ENCODE measurements around the gene ABCA6. TPM values are rescaled to one million over a fixed set of nuclear protein-coding genes. Genes with fewer than 3 reads are reported as not detected.

The ABCA6 gene
- total RNA-seq, 1 experiment from 2014 or later, result 2.1 TPM

DNA sequence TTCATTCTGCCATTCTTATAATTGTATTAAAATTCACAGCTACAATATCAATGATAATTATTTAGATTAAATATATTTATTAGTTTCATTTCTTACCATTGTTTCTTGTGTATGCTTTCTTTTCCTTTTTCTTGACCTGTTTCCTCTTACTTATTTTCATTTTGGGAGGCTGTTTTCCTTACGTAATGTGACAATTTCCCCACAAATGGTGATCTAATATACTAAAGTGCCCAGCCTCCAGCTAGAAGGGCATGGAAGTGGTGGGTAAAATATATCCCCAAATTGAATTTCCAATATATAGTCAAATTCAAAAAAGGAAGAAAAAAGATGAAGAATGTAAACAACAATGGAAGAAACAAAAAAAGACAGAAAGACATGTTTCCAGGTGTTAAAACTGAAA, 1.5 kb upstream of the ABCA6 start:
- Histone ChIP-seq H3K9me3 (ENCODE audit: low read depth, low read length, poor library complexity, severe bottlenecking) (no peaks in the 10 kb centered on the region), H3K36me3 (ENCODE audit: insufficient read depth, low read length, poor library complexity, severe bottlenecking) (no peaks in the 10 kb centered on the region), H3K27me3 (replicated peaks; ENCODE audit: insufficient read depth, low read depth, low read length, poor library complexity) (no peaks in the 10 kb centered on the region), H3K4me3 (ENCODE audit: low read depth, low read length, poor library complexity, severe bottlenecking) (no peak overlapping the region), H3K27ac (ENCODE audit: low read depth, low read length, poor library complexity, severe bottlenecking) (no peak overlapping the region), H3K4me1 (ENCODE audit: insufficient read depth, low read length, poor library complexity, severe bottlenecking) (peaks cover 30% of the 10 kb centered on the region)
- TF ChIP-seq EZH2 (IDR thresholded peaks at IDR 0.05; ENCODE audit: borderline replicate concordance, low read depth, low read length, poor library complexity, severe bottlenecking), result no peak
- TF ChIP-seq, protein P1, sequence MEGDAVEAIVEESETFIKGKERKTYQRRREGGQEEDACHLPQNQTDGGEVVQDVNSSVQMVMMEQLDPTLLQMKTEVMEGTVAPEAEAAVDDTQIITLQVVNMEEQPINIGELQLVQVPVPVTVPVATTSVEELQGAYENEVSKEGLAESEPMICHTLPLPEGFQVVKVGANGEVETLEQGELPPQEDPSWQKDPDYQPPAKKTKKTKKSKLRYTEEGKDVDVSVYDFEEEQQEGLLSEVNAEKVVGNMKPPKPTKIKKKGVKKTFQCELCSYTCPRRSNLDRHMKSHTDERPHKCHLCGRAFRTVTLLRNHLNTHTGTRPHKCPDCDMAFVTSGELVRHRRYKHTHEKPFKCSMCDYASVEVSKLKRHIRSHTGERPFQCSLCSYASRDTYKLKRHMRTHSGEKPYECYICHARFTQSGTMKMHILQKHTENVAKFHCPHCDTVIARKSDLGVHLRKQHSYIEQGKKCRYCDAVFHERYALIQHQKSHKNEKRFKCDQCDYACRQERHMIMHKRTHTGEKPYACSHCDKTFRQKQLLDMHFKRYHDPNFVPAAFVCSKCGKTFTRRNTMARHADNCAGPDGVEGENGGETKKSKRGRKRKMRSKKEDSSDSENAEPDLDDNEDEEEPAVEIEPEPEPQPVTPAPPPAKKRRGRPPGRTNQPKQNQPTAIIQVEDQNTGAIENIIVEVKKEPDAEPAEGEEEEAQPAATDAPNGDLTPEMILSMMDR (conservative IDR thresholded peaks at IDR 0.05; ENCODE audit: low read depth, low read length), result no peak
- no peak for DNase-seq (ENCODE audit: low spot score)
- POLR2A ChIA-PET (ENCODE audit: low non-redundant PET), result no interaction called here
- CTCF ChIA-PET, result no interaction called here
- no TSS peak for BruUV-seq (replicated peaks)
- intact Hi-C loops (cut with micrococcal nuclease; ENCODE audit: unreplicated experiment), result no loop called here

DNA sequence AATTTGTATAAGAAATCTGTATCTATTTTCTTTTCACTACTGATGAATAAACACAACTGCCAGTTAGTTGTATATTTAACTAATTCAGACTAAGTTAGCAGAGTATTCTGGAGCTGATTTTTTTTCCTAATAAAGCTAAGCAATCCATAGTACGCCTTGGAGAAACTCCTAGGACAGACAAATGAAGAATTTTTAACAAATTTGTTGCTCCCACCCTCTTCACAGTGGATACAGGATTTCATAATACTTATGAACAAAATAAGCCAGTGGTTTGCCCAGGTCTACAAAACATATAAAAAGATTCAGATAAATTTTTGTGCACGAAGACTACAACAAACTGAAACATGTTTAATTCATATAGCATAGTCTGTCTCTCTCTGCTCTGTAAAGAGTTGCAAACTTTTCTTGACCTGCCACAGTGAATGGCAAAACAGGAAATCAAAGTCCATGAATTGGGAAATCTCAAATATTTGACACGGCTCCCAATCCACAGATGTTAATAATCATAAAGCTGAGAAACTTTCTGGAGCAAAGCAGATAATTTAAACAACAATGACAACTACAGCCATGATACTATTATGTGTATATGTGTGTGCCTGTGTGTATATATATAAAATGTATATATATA, 594 bp upstream of the ABCA6 start:
- intact Hi-C loops (cut with micrococcal nuclease; ENCODE audit: unreplicated experiment), result no loop called here
- Histone ChIP-seq H3K36me3 (ENCODE audit: insufficient read depth, low read length, poor library complexity, severe bottlenecking) (no peaks in the 10 kb centered on the region), H3K27me3 (replicated peaks; ENCODE audit: insufficient read depth, low read depth, low read length, poor library complexity) (no peaks in the 10 kb centered on the region), H3K9me3 (ENCODE audit: low read depth, low read length, poor library complexity, severe bottlenecking) (no peaks in the 10 kb centered on the region), H3K27ac (ENCODE audit: low read depth, low read length, poor library complexity, severe bottlenecking) (peak overlapping the region; percentile 55), H3K4me3 (ENCODE audit: low read depth, low read length, poor library complexity, severe bottlenecking) (peak overlapping the region; percentile 15), H3K4me1 (ENCODE audit: insufficient read depth, low read length, poor library complexity, severe bottlenecking) (peaks cover 32% of the 10 kb centered on the region)
- POLR2A ChIA-PET (ENCODE audit: low non-redundant PET), result no interaction called here
- peak; percentile 47 for DNase-seq (ENCODE audit: low spot score)
- no TSS peak for BruUV-seq (replicated peaks)
- CTCF ChIA-PET, result no interaction called here
- no peak for TF ChIP-seq EZH2 (IDR thresholded peaks at IDR 0.05; ENCODE audit: borderline replicate concordance, low read depth, low read length, poor library complexity, severe bottlenecking)
- TF ChIP-seq, protein P1 (conservative IDR thresholded peaks at IDR 0.05; ENCODE audit: low read depth, low read length), result no peak

DNA sequence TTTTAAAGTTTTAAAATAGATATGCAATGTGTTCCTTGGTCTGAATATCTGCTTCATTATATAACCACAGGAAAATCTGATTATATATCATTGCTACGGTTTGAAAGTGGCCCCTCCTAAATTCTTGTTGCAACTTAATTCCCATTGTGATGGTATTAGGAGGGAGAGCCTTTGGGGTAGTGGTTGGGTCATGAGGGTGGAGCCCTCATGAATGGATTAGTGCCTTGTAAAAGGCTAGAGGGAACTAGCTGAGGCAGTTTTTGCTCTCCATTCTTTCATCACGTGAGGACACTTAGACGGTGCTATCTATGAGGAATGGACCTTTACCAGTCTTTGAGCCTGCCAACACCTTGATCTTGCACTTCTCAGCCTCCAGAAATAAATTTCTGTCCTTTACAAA, 7.6 kb downstream of the ABCA6 start:
- no peak overlapping the region for H3K4me3 ChIP-seq (ENCODE audit: low read depth, low read length, poor library complexity, severe bottlenecking)
- TF ChIP-seq EZH2 (IDR thresholded peaks at IDR 0.05; ENCODE audit: borderline replicate concordance, low read depth, low read length, poor library complexity, severe bottlenecking), result no peak
- TF ChIP-seq, protein P1 (conservative IDR thresholded peaks at IDR 0.05; ENCODE audit: low read depth, low read length), result no peak
- no TSS peak for BruUV-seq (replicated peaks)
- peaks cover 6% of the 10 kb centered on the region for H3K9me3 ChIP-seq (ENCODE audit: low read depth, low read length, poor library complexity, severe bottlenecking)
- CTCF ChIA-PET, result no interaction called here
- POLR2A ChIA-PET (ENCODE audit: low non-redundant PET), result no interaction called here
- no peaks in the 10 kb centered on the region for H3K27me3 ChIP-seq (replicated peaks; ENCODE audit: insufficient read depth, low read depth, low read length, poor library complexity)
- peaks cover 11% of the 10 kb centered on the region for H3K4me1 ChIP-seq (ENCODE audit: insufficient read depth, low read length, poor library complexity, severe bottlenecking)
- DNase-seq (ENCODE audit: low spot score), result no peak
- intact Hi-C loops (cut with micrococcal nuclease; ENCODE audit: unreplicated experiment), result no loop called here
- peaks cover 5% of the 10 kb centered on the region for H3K36me3 ChIP-seq (ENCODE audit: insufficient read depth, low read length, poor library complexity, severe bottlenecking)
- H3K27ac ChIP-seq (ENCODE audit: low read depth, low read length, poor library complexity, severe bottlenecking), result no peak overlapping the region
